ENCODE results near the gene ADAM12.

Gene ADAM12

GRCh38 chr10:126221874-126222273, 166.4 kb downstream of the ADAM12 start:
- Histone ChIP-seq H3K36me3 (no peaks in the 10 kb centered on the region), H3K27ac (no peak overlapping the region), H3K27me3 (no peaks in the 10 kb centered on the region), H3K9me3 (no peaks in the 10 kb centered on the region), H3K4me1 (ENCODE audit: control insufficient read depth in 1 of 2, insufficient read depth in 1 of 2, low read depth in 1 of 2, low read length in 1 of 2) (no peaks in the 10 kb centered on the region), H3K4me3 (ENCODE audit: low read depth in 1 of 2, low read length in 1 of 2) (no peak overlapping the region)
- TF ChIP-seq CTCF (IDR thresholded peaks at IDR 0.05): no peak

DNA sequence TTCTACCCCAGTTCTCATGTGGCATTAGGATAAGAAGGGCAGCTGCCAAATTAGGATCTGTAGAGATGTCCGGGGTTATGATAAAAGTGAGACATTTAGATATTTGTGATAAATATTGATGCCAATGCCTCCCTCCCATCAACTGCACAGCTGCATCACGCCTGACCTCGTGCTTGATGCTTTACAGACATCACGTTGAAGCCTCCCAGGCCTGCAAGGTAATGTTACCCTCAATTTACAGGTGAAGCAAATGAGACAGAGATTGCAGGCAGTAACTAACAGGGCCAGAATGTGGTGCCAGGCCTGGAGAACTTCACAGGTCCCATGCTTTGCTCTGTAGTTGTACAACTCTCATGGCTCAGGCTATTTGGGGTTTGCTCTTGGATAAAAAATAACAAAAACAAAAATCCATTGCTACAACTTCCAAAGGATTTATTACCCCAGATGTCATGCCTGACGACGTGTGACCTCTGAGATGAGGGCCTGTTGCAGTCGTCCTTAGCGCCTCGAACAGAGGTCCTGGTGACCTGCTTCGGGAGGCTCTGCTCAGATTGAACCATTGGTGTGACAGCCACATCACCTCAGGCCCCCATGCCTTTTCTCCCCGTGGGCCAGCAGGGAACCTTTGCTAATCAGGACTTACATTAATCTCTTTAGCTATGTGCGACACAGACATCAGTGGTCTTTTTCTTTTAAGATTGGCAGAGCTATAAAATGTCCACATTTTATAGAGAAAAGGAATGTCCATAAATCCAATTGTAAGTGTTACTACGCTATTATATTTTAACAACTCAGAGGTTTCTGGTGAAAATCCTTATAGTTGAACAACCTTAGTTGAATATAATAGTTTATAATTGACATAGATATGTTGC, 169.3 kb downstream of the ADAM12 start:
- H3K27me3 ChIP-seq: no peaks in the 10 kb centered on the region
- no peak overlapping the region for H3K27ac ChIP-seq
- no peaks in the 10 kb centered on the region for H3K36me3 ChIP-seq
- H3K9me3 ChIP-seq: no peaks in the 10 kb centered on the region
- no peak overlapping the region for H3K4me3 ChIP-seq (ENCODE audit: low read depth in 1 of 2, low read length in 1 of 2)
- TF ChIP-seq CTCF (IDR thresholded peaks at IDR 0.05): no peak
- no peaks in the 10 kb centered on the region for H3K4me1 ChIP-seq (ENCODE audit: control insufficient read depth in 1 of 2, insufficient read depth in 1 of 2, low read depth in 1 of 2, low read length in 1 of 2)

DNA sequence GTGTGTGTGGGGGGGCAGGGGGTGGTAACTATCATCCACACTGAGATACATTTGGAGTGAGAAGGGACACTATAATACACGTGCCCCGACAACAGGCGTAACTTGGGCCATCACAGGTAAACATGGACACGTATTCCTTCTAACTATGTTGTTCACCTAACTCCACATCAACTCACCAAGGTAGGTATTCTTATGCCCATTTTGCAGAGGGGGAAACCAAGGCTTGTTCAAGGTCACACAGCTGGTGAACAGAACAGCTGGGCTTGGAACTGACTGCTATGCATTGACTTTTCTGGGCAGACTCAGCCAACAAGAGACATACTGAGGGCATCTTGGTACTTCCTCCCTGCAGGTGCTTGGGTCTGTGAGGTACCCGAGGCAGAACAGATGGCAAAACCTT, 170.1 kb downstream of the ADAM12 start:
- H3K4me1 ChIP-seq (ENCODE audit: control insufficient read depth in 1 of 2, insufficient read depth in 1 of 2, low read depth in 1 of 2, low read length in 1 of 2): no peaks in the 10 kb centered on the region
- H3K27me3 ChIP-seq: no peaks in the 10 kb centered on the region
- no peak for TF ChIP-seq CTCF (IDR thresholded peaks at IDR 0.05)
- no peak overlapping the region for H3K27ac ChIP-seq
- no peaks in the 10 kb centered on the region for H3K9me3 ChIP-seq
- H3K4me3 ChIP-seq (ENCODE audit: low read depth in 1 of 2, low read length in 1 of 2): no peak overlapping the region
- no peaks in the 10 kb centered on the region for H3K36me3 ChIP-seq

GRCh38 chr10:126216632-126216961, 171.7 kb downstream of the ADAM12 start:
- no peaks in the 10 kb centered on the region for H3K27me3 ChIP-seq
- H3K9me3 ChIP-seq: no peaks in the 10 kb centered on the region
- TF ChIP-seq CTCF (IDR thresholded peaks at IDR 0.05): no peak
- no peaks in the 10 kb centered on the region for H3K36me3 ChIP-seq
- H3K27ac ChIP-seq: no peak overlapping the region
- no peak overlapping the region for H3K4me3 ChIP-seq (ENCODE audit: low read depth in 1 of 2, low read length in 1 of 2)
- no peaks in the 10 kb centered on the region for H3K4me1 ChIP-seq (ENCODE audit: control insufficient read depth in 1 of 2, insufficient read depth in 1 of 2, low read depth in 1 of 2, low read length in 1 of 2)

- H3K27ac ChIP-seq: no peak overlapping the region
- no peaks in the 10 kb centered on the region for H3K27me3 ChIP-seq
- no peaks in the 10 kb centered on the region for H3K36me3 ChIP-seq
- H3K4me1 ChIP-seq (ENCODE audit: control insufficient read depth in 1 of 2, insufficient read depth in 1 of 2, low read depth in 1 of 2, low read length in 1 of 2): no peaks in the 10 kb centered on the region
- no peak for TF ChIP-seq CTCF (IDR thresholded peaks at IDR 0.05)
- H3K9me3 ChIP-seq: no peaks in the 10 kb centered on the region
- H3K4me3 ChIP-seq (ENCODE audit: low read depth in 1 of 2, low read length in 1 of 2): no peak overlapping the region
Observed at GRCh38 chr10:126215746-126216631, 172.3 kb downstream of the ADAM12 start.

Measured in neutrophil (primary cell).